HepG2 (cell line): Measurements from ENCODE around the gene EFCAB13. TPM values are rescaled to one million over a fixed set of nuclear protein-coding genes. Genes with fewer than 3 reads are reported as not detected.

Experiments used
- ATAC-seq: fragments of 200-7000 bp; cut with Tn5 transposase; 3 replicates; pipeline ENCODE4 v1.9.1; 2020; ENCODE audit warnings: mild to moderate bottlenecking, moderate library complexity
- BruUV-seq: library from RNA; stranded (reverse); fragments of 400-500 nt; replicated peaks from 2 replicates; lab custom pipeline; 2021; lab: Mats Ljungman, UMichigan
- CTCF ChIA-PET: fragments of 300-600 bp; formaldehyde crosslinking; extraction: SDS; loops from one replicate; lab custom pipeline; 2021; ENCODE audit warnings: low total read pairs, inconsistent platforms, low intra/inter-chr PET ratio; lab: Yijun Ruan, JAX
- POLR2A ChIA-PET: fragments of 350-600 bp; sonication (Branson Sonifier 250); formaldehyde crosslinking; loops from one replicate; lab custom pipeline; 2020; ENCODE audit warnings: antibody characterized with exemption, inconsistent platforms; lab: Yijun Ruan, JAX
- DNase-seq: peaks from one replicate; pipeline ENCODE4 v3.0.0-alpha.2; 2015; ENCODE audit warnings: low spot score
- FAIRE-seq: peaks from 3 replicates; lab custom pipeline; 2011; peaks lifted over from hg19 to GRCh38; lab: Jason Lieb, UNC
- H2AFZ ChIP-seq: one replicate; pipeline ENCODE4 v1.6.1; 2011; ENCODE audit warnings: low read length, inconsistent platforms
- H3K27ac ChIP-seq: fragments of 300-600 bp; 3 replicates; pipeline ENCODE4 v1.8.0; 2011; ENCODE audit warnings: mixed run types, mild to moderate bottlenecking, mixed read lengths, low read length, inconsistent platforms; ENCODE audit not compliant: insufficient read depth; ENCODE audit errors: extremely low read length
- H3K27me3 ChIP-seq, 2 experiments: fragments of 200-600 bp in 1 of 2; 2 replicates in 1 of 2; 3 replicates in 1 of 2; pipeline versions ENCODE4 v1.6.0 to v1.8.0; 2011; ENCODE audit warnings: low read length in 2 of 2, mild to moderate bottlenecking in 2 of 2, moderate library complexity in 2 of 2, inconsistent platforms in 1 of 2; ENCODE audit not compliant: insufficient read depth in 2 of 2, control insufficient read depth in 1 of 2
- H3K36me3 ChIP-seq, 2 experiments: fragments of 200-600 bp in 1 of 2; replicated peaks in 1 of 2; 2 replicates in 1 of 2; 3 replicates in 1 of 2; pipeline versions ENCODE4 v1.5.1 to v1.8.0; 2011; ENCODE audit warnings: low read length in 2 of 2, inconsistent platforms in 1 of 2; ENCODE audit not compliant: insufficient read depth in 2 of 2, control insufficient read depth in 1 of 2
- H3K4me1 ChIP-seq: 2 replicates; pipeline ENCODE4 v1.5.1; 2012; ENCODE audit warnings: low read length, inconsistent platforms; ENCODE audit not compliant: insufficient read depth
- H3K4me2 ChIP-seq: 2 replicates; pipeline ENCODE4 v1.6.0; 2011; ENCODE audit warnings: low read depth, low read length, inconsistent platforms
- H3K4me3 ChIP-seq, 3 experiments: fragments of 200-600 bp in 1 of 3; sonication (generic), shearing (Covaris generic) in 1 of 3; replicated peaks in 1 of 3; 2 replicates each; pipeline ENCODE4 v1.5.1; 2011 to 2016; ENCODE audit warnings: low read length in 3 of 3, inconsistent platforms in 2 of 3, low read depth in 2 of 3, mild to moderate bottlenecking in 2 of 3, control low read depth in 1 of 3, mixed read lengths in 1 of 3; ENCODE audit not compliant: insufficient read depth in 1 of 3
- H3K79me2 ChIP-seq: one replicate; pipeline ENCODE4 v1.6.1; 2011; ENCODE audit warnings: low read length, inconsistent platforms; ENCODE audit not compliant: insufficient read depth
- H3K9ac ChIP-seq: 2 replicates; pipeline ENCODE4 v1.6.0; 2011; ENCODE audit warnings: mild to moderate bottlenecking, low read depth, low read length, inconsistent platforms; ENCODE audit not compliant: insufficient read depth
- H3K9me3 ChIP-seq: 2 replicates; pipeline ENCODE4 v1.5.1; 2012; ENCODE audit warnings: mild to moderate bottlenecking, low read length
- H4K20me1 ChIP-seq: 2 replicates; pipeline ENCODE4 v1.6.0; 2011; ENCODE audit warnings: inconsistent platforms, mild to moderate bottlenecking, low read length, moderate library complexity; ENCODE audit not compliant: insufficient read depth
- CENPX ChIP-seq: sonication (generic); formaldehyde crosslinking; IDR thresholded peaks from 2 replicates; pipeline ENCODE4 v1.9.0; 2021; ENCODE audit warnings: mild to moderate bottlenecking, missing genetic modification reagents, moderate library complexity
- HNRNPK ChIP-seq: fragments of 200-400 bp; formaldehyde crosslinking; IDR thresholded peaks from 2 replicates; pipeline ENCODE4 v1.6.1; 2018; ENCODE audit warnings: low read length, low read depth, moderate library complexity, mild to moderate bottlenecking; ENCODE audit not compliant: poor library complexity, severe bottlenecking
- NR0B2 ChIP-seq: sonication (generic); formaldehyde crosslinking; IDR thresholded peaks from 2 replicates; pipeline ENCODE4 v1.4.0; 2020; ENCODE audit warnings: mild to moderate bottlenecking, missing genetic modification reagents
- PCBP1 ChIP-seq: fragments of 200-400 bp; formaldehyde crosslinking; IDR thresholded peaks from 2 replicates; pipeline ENCODE4 v1.6.1; 2017; ENCODE audit warnings: mild to moderate bottlenecking, low read depth, low read length, borderline replicate concordance
- SMAD1 ChIP-seq: sonication (generic); formaldehyde crosslinking; IDR thresholded peaks from 2 replicates; pipeline ENCODE4 v1.4.0; 2020; ENCODE audit warnings: missing genetic modification reagents, low read depth, mild to moderate bottlenecking, borderline replicate concordance
- TEF ChIP-seq: sonication (generic); formaldehyde crosslinking; IDR thresholded peaks from 2 replicates; pipeline ENCODE4 v1.5.0; 2020; ENCODE audit warnings: missing genetic modification reagents
- ZNF414 ChIP-seq: sonication (generic); formaldehyde crosslinking; IDR thresholded peaks from 2 replicates; pipeline ENCODE4 v1.5.0; 2020; ENCODE audit warnings: missing genetic modification reagents
- WGBS: methylation state at CpG from one replicate; pipeline ENCODE4 v1.1.6; 2017; ENCODE audit warnings: low lambda C conversion rate; 5-methylcytosine and 5-hydroxymethylcytosine counted together
- in situ Hi-C: cut with HindIII; loops from 2 replicates; pipeline ENCODE4 v1.10.0; 2017; ENCODE audit warnings: low pct_unique_long_range_greater_than_20kb; ENCODE audit not compliant: extremely low pct_ligation_motif_present
- intact Hi-C: fragments of 100-400 bp; cut with micrococcal nuclease; formaldehyde crosslinking; loops from one replicate; pipeline ENCODE4 v1.10.0; 2022; ENCODE audit not compliant: unreplicated experiment
- polyA plus RNA-seq, 8 experiments: library from polyadenylated mRNA; depleted of rRNA in 3 of 8; stranded (reverse) in 7 of 8; unstranded in 1 of 8; fragments of >200 nt; fragmentation: Illumina TruSeq in 4 of 8; extraction: Trizol in 4 of 8; gene quantifications; 2 replicates each; pipeline versions ENCODE4 v1.2.1 to v1.2.3, GENCODE V29; 2011 to 2016; ENCODE audit warnings: low read depth in 4 of 8, missing spikeins in 1 of 8, mixed read lengths in 1 of 8; ENCODE audit not compliant: insufficient read depth in 1 of 8
- total RNA-seq, 5 experiments: library from RNA; depleted of rRNA; stranded (reverse); fragments of >200 nt; fragmentation: Illumina TruSeq; extraction: Trizol; gene quantifications; 2 replicates each; pipeline ENCODE4 v1.2.3, GENCODE V29; 2016; ENCODE audit warnings: low read depth in 1 of 5

The EFCAB13 gene
- total and polyA plus RNA-seq, 2 of the 13 experiments (the other 11 are each of a cell fraction or from before 2014, with no cell fraction given), result 0.22 to 0.71 TPM

- Histone ChIP-seq H3K79me2 (no peaks in the 10 kb centered on the region), H3K9me3 (no peaks in the 10 kb centered on the region), H3K4me3 (no peak overlapping the region), H3K27ac (no peak overlapping the region), H2AFZ (no peak overlapping the region), H4K20me1 (no peaks in the 10 kb centered on the region), H3K27me3 (no peaks in the 10 kb centered on the region), H3K4me1 (no peaks in the 10 kb centered on the region), H3K36me3 (no peaks in the 10 kb centered on the region), H3K9ac (no peak overlapping the region), H3K4me2 (no peak overlapping the region)
- BruUV-seq, result no TSS peak
- FAIRE-seq (no peak), DNase-seq (no peak), ATAC-seq (no peak)
- in situ Hi-C loops, result no loop called here
- intact Hi-C loops, result no loop called here
- CTCF ChIA-PET, result no interaction called here
- TF ChIP-seq PCBP1 (0 out of 2 replicates have a peak, but pooled peaks have one; percentile 49), SMAD1 (CRISPR knock-in tag) (no peak), HNRNPK (peak; percentile 71), ZNF414 (no peak), CENPX (no peak), NR0B2 (CRISPR knock-in tag) (no peak)
- POLR2A ChIA-PET, result no interaction called here
- 77% methylated on average over 1 of the region's 1 CpG for WGBS
These were observed 76.6 kb downstream of the EFCAB13 start for GRCh38 chr17:47400333-47400732.

GRCh38 chr17:47401100-47401499, 77.3 kb downstream of the EFCAB13 start:
- POLR2A ChIA-PET, result interaction anchor here (0.6 kb wide), 1 partner anchor 96 kb away, joined by 3 read pairs; no protein-coding TSS in a partner anchor
- TF ChIP-seq TEF (CRISPR knock-in tag), result no peak
- TF ChIP-seq, all 625 proteins: peak for 0
- Histone ChIP-seq H3K4me2 (no peak overlapping the region), H3K4me1 (no peaks in the 10 kb centered on the region), H3K9ac (no peak overlapping the region), H3K27me3 (no peaks in the 10 kb centered on the region), H3K4me3 (no peak overlapping the region), H2AFZ (no peak overlapping the region), H3K9me3 (no peaks in the 10 kb centered on the region), H3K27ac (no peak overlapping the region), H4K20me1 (no peaks in the 10 kb centered on the region), H3K79me2 (no peaks in the 10 kb centered on the region), H3K36me3 (no peaks in the 10 kb centered on the region)
- ATAC-seq (no peak), FAIRE-seq (no peak), DNase-seq (no peak)
- CTCF ChIA-PET, result no interaction called here
- no TSS peak for BruUV-seq
- intact Hi-C loops, result no loop called here
- WGBS, result 96% methylated on average over 2 of the region's 2 CpGs
- in situ Hi-C loops, result no loop called here
